ENCODE data around the gene SRXN1. TPM values are rescaled to one million over a fixed set of nuclear protein-coding genes. Genes with fewer than 3 reads are reported as not detected.
A peak's percentile ranks its signal among the peaks of the same experiment; 100 is the strongest.
"Not testable (repeated sequence)": the region's sequence is repeated elsewhere in the genome, so short reads cannot be mapped to it uniquely, and the experiment has no call there.

SRXN1 gene
- 463 and 512 TPM in 2 replicates for total RNA-seq (2014; rRNA removed; shearing (Covaris generic); ENCODE audit: low replicate concordance)

DNA sequence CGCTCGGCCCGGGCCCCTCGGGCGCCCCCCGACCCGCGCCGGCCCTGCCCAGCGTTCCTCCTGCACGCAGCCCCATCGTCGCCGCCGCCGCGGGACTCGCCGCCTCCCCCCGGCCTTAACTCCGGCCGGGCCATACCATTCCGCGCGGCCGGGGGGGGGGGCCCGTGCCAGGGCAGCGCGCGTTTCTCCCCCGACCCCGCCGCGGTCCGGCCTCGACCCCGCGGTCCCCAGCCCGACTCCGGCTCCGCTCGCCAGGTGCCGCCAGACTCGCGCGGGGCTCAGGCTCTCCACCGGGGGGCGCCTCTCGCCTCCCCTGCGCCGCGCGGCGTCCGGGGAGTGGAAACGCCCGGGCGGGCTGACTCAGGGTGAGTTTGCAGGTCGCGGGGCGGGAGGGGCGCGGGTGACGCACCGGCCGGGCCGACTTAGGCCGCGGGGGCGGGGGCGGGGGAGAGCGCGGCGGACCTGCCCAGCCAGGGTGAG lies at the start of gene SRXN1:
TSS of gene SRXN1 (minus strand) at position 91 of the 480 bp plus-strand sequence. CDS start at position 76, 15 bp downstream.
- in situ Hi-C loops (cut with HindIII; ENCODE audit: low pct_unique_long_range_greater_than_20kb, low sequenced_read_pairs), result no loop called here

DNA sequence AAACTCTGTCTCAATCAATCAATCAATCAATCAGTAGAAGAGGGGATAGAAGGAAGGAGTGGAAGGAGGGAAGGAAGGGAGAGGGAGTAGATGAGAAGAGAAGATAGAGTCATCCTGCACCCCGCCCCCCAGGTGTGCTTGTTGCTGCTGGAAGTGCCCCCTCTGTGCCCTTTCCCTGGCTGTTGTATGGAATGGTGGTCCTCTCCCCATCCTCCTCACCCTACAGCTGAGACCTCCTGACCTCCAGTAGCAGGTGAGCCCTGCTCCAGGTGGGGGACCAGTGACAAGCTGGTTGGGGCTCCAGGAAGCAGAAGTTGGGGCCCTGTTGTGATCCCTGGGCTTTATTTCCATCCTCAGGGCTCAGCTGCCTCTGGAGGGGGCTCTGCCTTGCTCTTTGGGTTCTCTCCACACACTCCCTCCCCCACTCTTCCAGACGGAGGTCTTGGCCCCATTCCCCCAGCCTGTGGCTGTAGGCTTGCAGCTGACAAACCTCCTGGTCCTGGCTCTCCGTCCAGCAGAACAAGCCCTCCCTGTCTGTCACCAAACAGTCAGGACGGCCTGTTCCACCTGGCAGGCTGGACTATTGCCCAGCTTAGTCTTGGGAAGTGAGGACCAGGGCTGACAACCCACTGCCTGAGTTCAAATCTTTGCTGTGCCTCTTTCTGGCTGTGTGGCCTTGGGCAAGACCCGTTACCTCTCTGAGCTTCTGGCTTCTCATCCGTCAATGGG lies 48.6 kb upstream of the SRXN1 start:
- in situ Hi-C loops (cut with HindIII; ENCODE audit: low pct_unique_long_range_greater_than_20kb, low sequenced_read_pairs), result no loop called here
- DNase-seq (ENCODE audit: low read depth), result no peak

More for the DNA sequence above, at the start of gene SRXN1:
- DNase-seq (ENCODE audit: low read depth), result peak; percentile 95

DNA sequence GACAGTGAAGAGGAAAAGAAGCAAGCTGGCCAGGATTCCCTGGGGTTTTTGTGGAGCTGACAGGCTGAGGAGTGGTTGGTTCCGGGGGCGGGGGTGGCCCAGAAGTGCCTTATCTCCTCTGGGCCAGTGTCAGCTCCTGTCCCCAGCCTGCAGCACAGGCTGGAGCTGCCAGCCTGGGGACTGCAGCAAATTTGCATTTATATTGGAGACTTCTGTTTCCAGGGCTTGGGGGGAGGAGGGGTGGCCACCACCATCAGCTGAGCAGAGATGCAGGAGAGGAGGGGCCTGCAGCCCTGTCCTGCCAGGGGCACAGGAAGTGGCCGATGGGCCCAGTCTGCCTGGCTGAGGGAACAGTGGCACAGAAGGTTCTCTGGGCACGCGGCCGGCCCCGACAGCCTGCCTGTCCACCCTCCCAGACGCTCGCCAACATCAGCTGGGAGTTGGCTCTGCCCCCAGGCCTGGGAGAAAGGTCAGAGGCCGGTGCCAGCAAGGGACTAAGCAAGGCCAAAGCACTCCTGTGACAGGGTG lies 46.9 kb upstream of the SRXN1 start:
- in situ Hi-C loops (cut with HindIII; ENCODE audit: low pct_unique_long_range_greater_than_20kb, low sequenced_read_pairs), result no loop called here
- DNase-seq (ENCODE audit: low read depth), result no peak

DNA sequence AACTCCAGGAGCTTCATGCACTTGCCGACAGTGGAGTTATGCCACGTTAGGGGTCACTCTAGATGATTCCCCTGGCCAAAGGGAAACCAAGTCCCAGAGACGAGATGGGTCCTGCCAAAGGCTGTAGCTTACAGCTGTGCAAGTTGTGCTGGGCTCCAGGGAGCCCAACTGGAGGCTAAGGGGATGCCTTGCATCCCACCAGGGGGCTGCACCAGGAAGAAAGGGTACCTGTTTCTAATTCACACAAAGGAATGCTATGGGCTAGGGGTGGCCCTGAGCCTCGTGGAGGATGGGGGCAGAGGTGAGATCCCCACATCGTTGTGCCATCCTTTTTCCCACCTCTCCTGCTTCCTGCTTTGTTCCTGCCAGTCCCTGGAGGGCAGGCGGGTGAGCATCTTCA lies 46.3 kb upstream of the SRXN1 start:
- in situ Hi-C loops (cut with HindIII; ENCODE audit: low pct_unique_long_range_greater_than_20kb, low sequenced_read_pairs), result no loop called here
- DNase-seq (ENCODE audit: low read depth), result no peak

DNA sequence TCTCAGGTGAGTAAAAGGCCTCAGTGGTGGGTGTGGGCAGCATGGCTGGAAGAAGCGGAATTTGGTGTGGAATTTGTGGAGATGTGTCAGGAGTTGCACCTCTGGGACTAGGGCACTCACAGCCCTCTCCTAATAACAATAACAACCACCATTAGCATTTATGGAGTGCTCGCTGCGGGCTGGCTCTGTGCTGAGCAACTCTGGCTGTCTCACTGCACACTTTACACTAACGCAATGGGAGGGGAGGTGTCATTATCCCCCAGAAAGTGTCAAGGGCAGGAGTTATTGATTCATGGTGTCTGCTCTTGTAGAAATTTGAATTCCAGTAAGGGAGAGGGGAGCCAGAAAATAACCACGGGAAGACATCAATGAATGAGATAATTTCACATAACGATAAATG lies 45.3 kb upstream of the SRXN1 start:
- in situ Hi-C loops (cut with HindIII; ENCODE audit: low pct_unique_long_range_greater_than_20kb, low sequenced_read_pairs), result no loop called here
- no peak for DNase-seq (ENCODE audit: low read depth)

DNA sequence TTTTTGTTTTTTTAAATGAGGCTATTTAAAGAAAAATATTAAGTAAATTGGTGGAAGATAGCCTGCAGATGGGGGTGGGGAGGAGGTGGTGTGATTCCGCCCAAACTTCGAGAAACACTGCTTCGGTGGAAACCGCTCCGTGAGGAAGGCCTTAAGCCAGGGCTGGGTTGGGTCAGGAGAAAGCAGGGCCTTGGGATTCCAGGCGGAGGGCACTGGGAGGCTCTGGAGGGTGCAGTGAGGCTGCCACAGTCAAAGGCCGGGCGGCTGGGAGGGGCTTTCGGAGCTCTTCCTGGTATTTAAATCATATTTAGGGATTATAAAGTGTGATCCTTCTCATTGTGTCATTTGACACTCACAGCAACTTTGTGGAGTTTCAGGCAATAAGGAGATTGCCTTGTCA lies 44.8 kb upstream of the SRXN1 start:
- no peak for DNase-seq (ENCODE audit: low read depth)
- in situ Hi-C loops (cut with HindIII; ENCODE audit: low pct_unique_long_range_greater_than_20kb, low sequenced_read_pairs), result no loop called here

DNA sequence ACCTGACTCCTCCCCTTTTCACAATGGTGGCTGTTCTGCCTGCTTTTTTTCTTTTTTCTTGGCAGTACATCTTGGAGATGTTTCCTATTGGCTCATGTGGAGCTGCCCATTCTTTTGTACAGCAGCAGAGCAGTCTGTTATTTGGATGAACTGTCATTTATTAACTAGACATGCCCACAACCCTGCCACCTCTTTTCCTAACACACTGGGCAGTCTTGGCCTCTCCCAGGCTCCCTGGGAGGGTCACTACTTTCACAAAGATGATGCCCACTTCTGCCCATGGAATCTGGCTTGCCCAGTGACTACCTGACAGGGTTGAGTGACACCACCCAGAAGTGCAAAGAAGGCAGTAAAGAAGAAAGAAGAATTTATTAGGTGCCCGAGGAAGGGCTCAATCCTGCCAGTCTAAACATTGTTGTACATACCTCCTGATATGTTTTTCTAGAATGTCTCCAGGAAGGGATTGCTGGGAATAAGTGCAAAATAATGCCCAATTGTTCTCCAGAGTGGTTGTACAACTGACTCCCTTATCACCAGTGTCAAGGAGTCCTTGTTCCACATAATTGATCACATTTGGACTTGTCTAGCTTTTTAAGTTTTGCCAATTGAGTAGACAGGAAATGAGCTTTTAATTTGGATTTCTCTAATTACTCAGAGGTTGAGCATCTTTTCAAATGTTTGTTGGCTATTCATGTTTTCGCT lies 42.3 kb upstream of the SRXN1 start:
- in situ Hi-C loops (cut with HindIII; ENCODE audit: low pct_unique_long_range_greater_than_20kb, low sequenced_read_pairs), result no loop called here
- peak; percentile 53 for DNase-seq (ENCODE audit: low read depth)

DNA sequence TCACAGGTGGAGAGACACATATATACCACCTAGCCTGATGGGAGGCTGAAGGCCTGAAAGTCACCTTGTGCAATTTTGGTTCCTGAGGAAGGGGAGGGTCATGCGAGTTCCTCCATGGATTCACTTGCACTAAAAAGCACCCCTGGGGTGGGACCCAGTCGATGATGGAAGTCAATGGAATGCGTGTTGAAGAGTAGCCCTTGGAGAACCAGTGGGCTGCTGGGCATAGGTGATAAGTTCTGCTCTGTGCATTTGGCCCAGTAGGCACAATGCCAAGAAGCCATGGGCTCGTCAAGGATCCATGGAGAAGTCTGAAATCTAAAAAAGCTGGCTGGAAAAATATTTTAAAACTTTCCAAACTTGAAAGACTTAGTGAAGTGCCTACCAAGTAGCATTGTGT lies 41.5 kb upstream of the SRXN1 start:
- in situ Hi-C loops (cut with HindIII; ENCODE audit: low pct_unique_long_range_greater_than_20kb, low sequenced_read_pairs), result no loop called here
- DNase-seq (ENCODE audit: low read depth), result no peak

DNA sequence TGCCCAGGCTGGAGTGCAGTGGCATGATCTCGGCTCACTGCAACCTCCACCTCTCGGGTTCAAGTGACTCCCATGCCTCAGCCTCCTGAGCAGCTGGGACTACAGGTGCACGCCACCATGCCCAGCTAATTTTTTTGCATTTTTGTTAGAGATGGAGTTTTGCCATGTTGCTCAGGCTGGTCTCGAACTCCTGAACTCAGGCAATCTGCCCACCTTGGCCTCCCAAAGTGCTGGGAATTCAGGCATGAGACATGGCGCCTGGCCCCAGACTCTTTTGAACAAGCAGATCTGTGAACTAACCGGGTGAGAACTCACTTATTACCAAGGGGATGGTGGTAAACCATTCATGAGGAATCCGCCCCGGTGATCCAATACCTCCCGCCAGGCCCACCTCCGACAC lies 40.8 kb upstream of the SRXN1 start:
- DNase-seq (ENCODE audit: low read depth); in situ Hi-C loops (cut with HindIII; ENCODE audit: low pct_unique_long_range_greater_than_20kb, low sequenced_read_pairs): not testable (repeated sequence)

DNA sequence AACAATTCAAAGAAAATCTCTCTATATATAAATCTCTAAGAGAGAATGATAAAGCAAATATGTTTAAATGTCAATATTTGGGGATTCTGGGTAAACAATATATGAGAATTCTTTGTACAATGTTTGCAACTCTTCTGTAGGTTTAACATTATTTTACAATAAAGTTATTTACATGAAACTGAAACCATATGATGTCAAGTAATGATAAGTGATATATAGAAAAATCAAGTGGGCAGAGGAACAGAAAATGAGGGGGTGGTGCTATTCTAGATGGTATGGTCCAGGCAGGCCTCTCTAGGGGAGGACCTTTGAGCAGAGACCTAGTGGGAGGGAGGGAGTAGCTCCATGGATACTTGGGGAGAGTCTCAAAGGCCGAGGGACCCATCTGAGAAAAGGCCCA lies 39.0 kb upstream of the SRXN1 start:
- no peak for DNase-seq (ENCODE audit: low read depth)
- in situ Hi-C loops (cut with HindIII; ENCODE audit: low pct_unique_long_range_greater_than_20kb, low sequenced_read_pairs), result no loop called here

DNA sequence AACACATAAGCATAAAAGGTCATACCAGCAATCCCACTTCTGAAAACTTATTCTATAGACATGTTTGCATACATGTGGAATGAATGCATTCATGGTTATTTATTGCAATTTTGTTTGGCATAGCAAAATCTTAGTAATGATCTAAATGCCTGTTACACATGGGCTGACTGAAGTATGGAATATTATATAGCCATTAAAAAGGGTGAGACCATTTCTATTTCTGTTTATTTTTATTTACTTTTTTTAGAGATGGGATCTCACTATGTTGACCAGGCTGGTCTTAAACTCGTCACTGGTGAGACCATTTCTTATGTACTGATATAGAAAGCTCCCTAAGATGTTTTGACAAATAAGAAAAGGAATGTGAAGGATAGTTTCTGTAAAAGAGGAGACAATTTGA lies 36.9 kb upstream of the SRXN1 start:
- no peak for DNase-seq (ENCODE audit: low read depth)

DNA sequence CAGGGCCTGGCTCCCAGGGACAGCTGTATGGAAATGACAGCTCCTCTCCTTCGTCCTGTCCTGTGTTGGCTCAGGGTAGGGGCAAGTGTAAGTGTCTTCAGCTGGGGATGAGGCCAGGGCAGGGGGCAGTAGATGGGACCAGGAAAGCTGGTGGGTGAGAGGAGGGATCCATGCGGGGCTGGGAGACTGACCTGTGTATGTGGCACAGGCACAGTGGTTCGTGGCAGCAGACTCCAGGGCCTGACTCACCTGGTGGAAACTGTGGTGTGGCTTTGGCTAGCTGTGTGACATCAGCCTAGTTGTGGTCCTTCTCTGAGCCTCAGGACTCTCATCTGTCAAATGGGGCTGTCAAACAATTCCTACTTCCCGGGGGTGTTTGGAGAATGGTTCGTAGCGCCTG lies 36.3 kb upstream of the SRXN1 start:
- in situ Hi-C loops (cut with HindIII; ENCODE audit: low pct_unique_long_range_greater_than_20kb, low sequenced_read_pairs), result no loop called here
- DNase-seq (ENCODE audit: low read depth), result no peak

More for the DNA sequence above, 36.9 kb upstream of the SRXN1 start:
- in situ Hi-C loops (cut with HindIII; ENCODE audit: low pct_unique_long_range_greater_than_20kb, low sequenced_read_pairs), result no loop called here

DNA sequence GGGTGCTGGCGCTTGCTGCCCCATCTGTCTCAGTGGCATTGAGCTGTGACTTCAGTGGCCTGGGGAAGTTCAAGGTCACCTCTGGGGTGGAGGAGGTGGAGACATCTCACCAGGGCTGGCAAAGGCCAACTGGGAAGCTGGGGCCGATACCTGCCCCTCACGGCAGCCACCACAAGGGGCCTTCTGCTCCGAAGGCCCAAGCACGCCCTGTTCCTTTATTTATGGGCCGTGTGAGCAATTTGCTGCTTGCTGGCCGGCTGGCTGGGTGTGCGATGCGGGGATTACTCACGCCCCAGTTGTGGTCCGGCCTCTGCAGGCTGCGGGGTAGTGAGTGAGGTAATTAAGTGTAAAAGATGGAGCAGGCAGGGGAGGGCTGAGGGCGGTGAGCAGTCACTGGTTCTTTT lies 35.8 kb upstream of the SRXN1 start:
- in situ Hi-C loops (cut with HindIII; ENCODE audit: low pct_unique_long_range_greater_than_20kb, low sequenced_read_pairs), result no loop called here

DNA sequence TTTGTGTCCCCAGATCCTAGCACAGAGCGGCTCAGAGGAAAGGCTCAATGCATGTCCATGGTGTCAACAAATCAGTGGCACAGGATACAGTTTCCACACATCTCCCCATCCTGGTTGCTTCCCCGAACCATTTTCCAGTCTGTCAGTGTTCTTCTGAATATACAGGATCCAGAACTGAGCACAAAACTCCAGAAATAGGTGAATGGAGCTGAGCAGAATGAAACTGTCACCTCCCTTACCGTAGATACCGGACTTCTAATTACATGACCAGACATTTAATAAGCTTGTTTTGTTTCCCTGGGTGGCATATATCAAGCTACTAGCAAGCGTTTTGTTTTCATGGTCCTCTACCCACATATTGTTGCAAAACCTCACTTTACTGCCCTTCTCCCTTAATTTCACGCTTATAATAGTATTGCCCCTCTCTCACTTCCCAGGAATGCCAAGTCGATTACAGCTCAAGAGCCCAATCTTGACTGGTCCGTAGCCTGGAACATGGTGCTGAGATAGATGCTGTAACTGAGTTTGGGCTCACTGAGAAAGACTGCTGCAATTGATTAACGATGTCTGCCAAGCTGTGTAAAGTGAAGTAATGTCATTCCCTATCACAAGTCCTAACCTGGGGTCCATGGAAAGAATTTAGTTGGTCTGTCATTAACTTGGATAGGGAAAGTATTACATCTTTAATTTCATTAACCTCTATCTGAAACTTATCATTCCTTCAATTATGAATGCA lies 34.6 kb upstream of the SRXN1 start:
- in situ Hi-C loops (cut with HindIII; ENCODE audit: low pct_unique_long_range_greater_than_20kb, low sequenced_read_pairs), result no loop called here
- DNase-seq (ENCODE audit: low read depth), result no peak

More for the DNA sequence above, 35.8 kb upstream of the SRXN1 start:
- no peak for DNase-seq (ENCODE audit: low read depth)

DNA sequence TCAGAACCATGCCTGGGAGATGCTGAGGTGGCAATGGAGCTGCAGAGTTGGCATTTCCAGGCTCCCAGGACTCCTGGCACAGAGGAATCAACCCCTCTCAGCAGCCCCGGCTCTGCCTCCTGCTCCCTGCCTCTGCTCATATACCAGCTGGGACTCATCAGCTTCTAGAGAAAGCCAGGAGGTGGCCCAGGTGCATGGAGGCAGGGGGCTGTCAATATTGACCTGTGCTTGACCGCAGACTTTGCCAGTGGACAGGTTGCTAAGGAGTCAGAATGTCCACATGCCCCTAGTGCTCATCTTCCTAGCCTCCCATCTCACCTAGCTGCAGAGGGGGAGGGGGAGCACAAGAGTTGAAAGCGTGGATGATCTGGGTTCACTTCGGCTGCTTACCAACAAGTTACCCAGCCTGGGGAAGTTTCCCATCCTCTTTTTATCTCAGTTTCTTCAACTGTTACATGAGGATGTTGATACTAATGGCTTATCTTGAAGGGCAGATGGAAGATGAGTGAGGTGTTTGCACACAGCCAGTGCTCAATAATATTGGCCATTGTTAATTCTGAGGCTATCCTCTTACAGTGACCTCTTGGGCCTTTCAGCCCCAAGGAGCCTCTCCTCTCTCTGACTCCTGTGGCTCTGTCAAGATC lies 31.8 kb upstream of the SRXN1 start:
- in situ Hi-C loops (cut with HindIII; ENCODE audit: low pct_unique_long_range_greater_than_20kb, low sequenced_read_pairs), result no loop called here
- no peak for DNase-seq (ENCODE audit: low read depth)

DNA sequence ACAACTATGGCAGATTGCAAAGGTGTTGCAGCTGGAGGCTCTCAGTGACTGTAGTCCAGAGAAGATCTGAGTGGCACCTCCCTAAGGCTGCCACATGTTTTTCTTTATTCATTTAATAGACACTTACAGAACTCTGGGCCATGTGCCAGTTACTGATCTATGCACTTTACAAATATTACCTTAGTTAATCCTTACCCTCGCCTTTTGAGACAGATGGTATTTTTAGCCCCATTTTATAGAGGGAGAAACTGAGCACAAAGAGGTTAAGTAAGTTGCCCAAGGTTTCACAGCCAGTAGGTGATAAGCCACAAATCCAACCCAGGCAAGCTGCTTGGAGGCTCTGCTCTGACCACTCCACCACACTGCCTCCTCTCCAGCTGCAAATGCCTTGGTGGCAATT lies 29.1 kb upstream of the SRXN1 start:
- DNase-seq (ENCODE audit: low read depth), result no peak
- in situ Hi-C loops (cut with HindIII; ENCODE audit: low pct_unique_long_range_greater_than_20kb, low sequenced_read_pairs), result no loop called here

DNA sequence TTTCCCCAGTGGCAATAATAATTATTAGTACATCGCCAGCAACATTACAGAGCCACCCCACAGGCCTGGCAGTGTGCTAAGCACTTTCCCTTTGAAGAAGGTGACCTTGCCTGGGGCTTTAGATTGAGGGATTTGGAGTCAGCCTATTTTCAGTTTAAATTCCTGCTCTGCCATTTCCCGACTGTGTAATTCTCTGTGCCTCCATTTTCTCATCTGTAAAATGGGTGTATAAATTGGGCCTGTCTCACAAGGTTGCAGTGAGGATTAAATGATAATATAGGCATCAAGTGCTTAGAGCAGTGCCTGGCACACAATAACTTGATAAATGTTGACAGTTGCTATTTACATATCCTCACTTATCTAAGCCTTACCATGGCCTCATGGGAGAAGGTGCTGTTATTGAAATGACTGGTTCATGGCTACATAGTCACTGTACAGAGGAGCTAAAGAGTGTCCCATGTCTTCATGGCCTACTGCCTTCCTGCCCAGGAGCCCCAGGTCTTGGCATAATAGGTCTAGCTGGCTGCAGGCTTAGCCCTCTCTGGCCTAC lies 27.7 kb upstream of the SRXN1 start:
- no peak for DNase-seq (ENCODE audit: low read depth)
- in situ Hi-C loops (cut with HindIII; ENCODE audit: low pct_unique_long_range_greater_than_20kb, low sequenced_read_pairs), result no loop called here

DNA sequence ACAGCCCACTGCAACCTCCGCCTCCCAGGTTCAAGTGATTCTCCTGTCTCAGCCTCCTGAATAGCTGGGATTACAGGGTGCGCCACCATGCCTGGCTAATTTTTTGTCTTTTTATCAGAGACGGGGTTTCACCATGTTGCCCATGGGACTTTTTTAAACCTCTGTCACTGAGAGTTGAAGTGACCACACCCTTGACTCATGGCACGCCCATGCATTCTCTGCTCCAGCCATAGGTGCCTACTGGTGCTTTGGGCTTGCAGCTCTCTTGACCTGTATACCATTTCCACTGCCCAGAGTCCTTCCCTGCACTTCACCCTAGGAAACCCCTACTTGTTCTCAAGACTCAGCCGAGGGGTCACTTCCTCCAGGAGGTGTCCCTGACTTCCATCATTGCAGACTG lies 25.0 kb upstream of the SRXN1 start:
- in situ Hi-C loops (cut with HindIII; ENCODE audit: low pct_unique_long_range_greater_than_20kb, low sequenced_read_pairs), result no loop called here

More for the DNA sequence above, 25.0 kb upstream of the SRXN1 start:
- no peak for DNase-seq (ENCODE audit: low read depth)

All from Caki2 (cell line).